Measurements from ENCODE around the gene CLTCL1. TPM values are rescaled to one million over a fixed set of nuclear protein-coding genes. Genes with fewer than 3 reads are reported as not detected.

CLTCL1 gene
- total RNA-seq, 1 donor from 2014 or later, result 6.8 TPM

GRCh38 chr22:19295733-19296132, 4.2 kb upstream of the CLTCL1 start:
- Histone ChIP-seq H3K36me3 (no peaks in the 10 kb centered on the region), H3K27ac (no peak overlapping the region), H3K4me3 (no peak overlapping the region), H3K27me3 (ENCODE audit: low read depth) (no peaks in the 10 kb centered on the region), H3K4me1 (peaks cover 9% of the 10 kb centered on the region), H3K9me3 (no peaks in the 10 kb centered on the region)
- intact Hi-C loops (cut with DNase I), result no loop called here
- DNase-seq (no peak), ATAC-seq (no peak)
- no peak for TF ChIP-seq CTCF (IDR thresholded peaks at IDR 0.05)

GRCh38 chr22:19292458-19293230, 1.1 kb upstream of the CLTCL1 start:
- H3K4me3 ChIP-seq, result peak overlapping the region; percentile 82
- DNase-seq (peak; percentile 45), ATAC-seq (no peak)
- peak overlapping the region; percentile 68 for H3K27ac ChIP-seq
- intact Hi-C loops (cut with DNase I), result no loop called here
- H3K27me3 ChIP-seq (ENCODE audit: low read depth), result no peaks in the 10 kb centered on the region
- peaks cover 14% of the 10 kb centered on the region for H3K4me1 ChIP-seq
- H3K9me3 ChIP-seq, result no peaks in the 10 kb centered on the region
- H3K36me3 ChIP-seq, result no peaks in the 10 kb centered on the region
- TF ChIP-seq CTCF (IDR thresholded peaks at IDR 0.05), result no peak

DNA sequence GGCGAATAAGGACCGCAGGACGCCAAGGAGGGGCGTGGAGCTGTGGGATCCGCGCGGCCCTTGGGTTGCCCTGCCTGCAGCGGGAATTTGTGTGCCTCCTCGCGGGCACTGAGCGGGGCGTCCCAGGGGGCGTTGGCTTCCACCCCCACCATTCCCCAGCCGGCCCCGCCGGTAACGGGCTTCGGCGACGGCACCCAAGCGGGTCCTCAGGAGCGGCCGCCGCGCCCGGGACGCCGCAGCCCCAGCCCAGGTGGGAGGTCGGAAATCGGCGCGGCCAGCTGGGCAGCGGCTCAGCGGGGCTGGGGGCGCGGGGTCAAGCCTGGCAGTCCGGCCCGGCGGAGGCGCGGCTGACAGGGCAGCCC, 320 bp downstream of the CLTCL1 start:
- intact Hi-C loops (cut with DNase I), result no loop called here
- Histone ChIP-seq H3K9me3 (no peaks in the 10 kb centered on the region), H3K4me1 (peaks cover 14% of the 10 kb centered on the region), H3K36me3 (no peaks in the 10 kb centered on the region), H3K27me3 (ENCODE audit: low read depth) (no peaks in the 10 kb centered on the region), H3K27ac (peak overlapping the region; percentile 76), H3K4me3 (peak overlapping the region; percentile 82)
- DNase-seq (peak; percentile 65), ATAC-seq (peak; percentile 64 to 72)
- TF ChIP-seq CTCF (IDR thresholded peaks at IDR 0.05), result no peak

- no peaks in the 10 kb centered on the region for H3K36me3 ChIP-seq
- peak overlapping the region; percentile 82 for H3K4me3 ChIP-seq
- TF ChIP-seq CTCF (IDR thresholded peaks at IDR 0.05), result no peak
- ATAC-seq (peak; percentile 16 to 30), DNase-seq (no peak)
- H3K9me3 ChIP-seq, result no peaks in the 10 kb centered on the region
- peaks cover 14% of the 10 kb centered on the region for H3K4me1 ChIP-seq
- peak overlapping the region; percentile 76 for H3K27ac ChIP-seq
- no peaks in the 10 kb centered on the region for H3K27me3 ChIP-seq (ENCODE audit: low read depth)
- intact Hi-C loops (cut with DNase I), result no loop called here
Measured at GRCh38 chr22:19290400-19291217, 910 bp downstream of the CLTCL1 start.

DNA sequence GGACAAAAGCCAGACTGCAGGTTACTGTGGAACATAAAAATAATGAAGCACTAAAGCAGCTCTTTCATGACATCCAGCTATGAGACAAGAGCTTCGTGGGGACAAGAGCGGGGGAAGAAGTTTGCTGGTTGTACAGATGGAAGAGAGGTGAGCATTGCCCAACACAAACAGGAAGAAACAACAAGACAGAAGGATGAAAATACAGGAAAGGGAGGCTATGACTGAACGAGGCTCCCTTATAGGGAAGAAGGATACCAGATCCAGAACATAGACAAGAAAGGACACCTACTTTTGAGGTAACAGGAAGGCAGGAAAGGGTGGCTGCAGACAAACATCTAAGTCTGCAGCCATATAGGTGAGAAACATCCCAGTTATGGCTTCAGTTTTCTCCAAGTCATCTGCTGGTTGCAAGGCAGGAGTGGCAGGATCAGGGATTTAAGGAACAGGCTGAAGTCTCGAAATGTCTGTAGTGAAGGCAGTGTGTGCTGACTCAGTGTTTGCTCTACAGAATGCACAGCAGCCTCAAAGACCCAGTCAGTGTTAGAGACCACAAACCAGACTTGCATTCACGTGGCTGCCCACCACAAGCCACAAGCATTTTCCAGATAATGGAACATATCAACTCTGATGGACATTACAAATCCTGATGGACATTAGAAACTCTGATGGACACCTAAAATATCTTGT, 1.9 kb downstream of the CLTCL1 start:
- Histone ChIP-seq H3K27me3 (ENCODE audit: low read depth) (no peaks in the 10 kb centered on the region), H3K27ac (no peak overlapping the region), H3K4me3 (no peak overlapping the region), H3K4me1 (peaks cover 14% of the 10 kb centered on the region), H3K36me3 (no peaks in the 10 kb centered on the region), H3K9me3 (no peaks in the 10 kb centered on the region)
- ATAC-seq (no peak), DNase-seq (no peak)
- intact Hi-C loops (cut with DNase I), result no loop called here
- TF ChIP-seq CTCF (IDR thresholded peaks at IDR 0.05), result no peak
